ENCODE data around the gene GAL3ST1. TPM values are rescaled to one million over a fixed set of nuclear protein-coding genes. Genes with fewer than 3 reads are reported as not detected.

GAL3ST1 gene
- polyA plus RNA-seq, 1 of the 3 experiments (the other 2 are of a cell fraction) = not detected

DNA sequence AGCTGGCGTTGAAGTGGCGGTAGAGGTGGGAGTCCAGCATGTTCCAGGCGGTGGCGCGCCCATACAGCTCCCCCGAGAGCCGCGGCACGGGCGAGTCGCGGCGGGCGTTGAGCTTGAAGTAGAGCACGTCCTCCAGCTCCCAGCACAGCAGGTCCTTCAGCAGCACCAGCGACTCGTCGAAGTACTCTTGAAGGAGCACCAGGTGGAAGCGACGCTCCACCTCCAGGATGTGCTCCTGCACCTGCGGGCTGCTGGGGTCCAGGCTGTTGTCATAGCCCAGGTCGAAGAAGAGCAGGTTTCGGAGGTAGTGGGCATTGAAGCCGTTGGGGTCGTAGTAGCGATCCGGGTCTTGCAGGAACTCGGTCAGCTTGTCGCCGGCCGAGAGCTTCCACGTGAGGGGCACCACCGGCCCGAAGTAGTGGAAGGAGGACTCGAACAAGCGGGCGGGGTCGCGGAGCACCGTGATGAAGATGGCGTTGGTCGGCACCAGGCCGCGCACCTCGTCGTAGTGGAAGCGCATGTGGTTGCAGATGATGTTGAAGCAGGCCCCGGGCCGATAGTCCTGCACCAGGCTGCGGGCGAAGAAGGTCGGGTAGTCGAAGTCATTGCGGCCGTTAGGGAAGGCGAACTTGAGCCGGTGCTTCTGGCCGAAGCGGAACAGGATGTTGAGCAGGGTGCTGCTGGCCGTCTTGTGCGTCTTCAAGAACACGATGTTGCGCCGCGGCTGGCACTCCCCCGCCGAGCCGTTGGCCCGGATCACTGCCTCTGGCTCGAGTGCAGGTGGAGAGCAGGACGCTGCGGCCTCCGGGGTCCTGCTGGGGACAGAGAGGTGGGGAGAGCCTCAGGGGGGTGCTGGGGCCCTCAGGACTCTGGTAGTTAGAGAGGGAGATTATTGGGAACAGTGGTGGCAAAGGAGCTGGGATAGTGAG lies 18.9 kb downstream of the GAL3ST1 start (continued):
- TF ChIP-seq PBX3 (IDR thresholded peaks at IDR 0.05) (no peak), ELF1 (IDR thresholded peaks at IDR 0.05) (no peak), FOXJ3 (CRISPR knock-in tag; IDR thresholded peaks at IDR 0.05) (no peak), MEF2A (IDR thresholded peaks at IDR 0.05; ENCODE audit: borderline replicate concordance, low read depth) (no peak), FOXM1 (IDR thresholded peaks at IDR 0.05; ENCODE audit: low read depth) (no peak), EP300 (IDR thresholded peaks at IDR 0.05; ENCODE audit: borderline replicate concordance in 1 of 2, low read depth in 1 of 2, low read length in 1 of 2) (no peak), FOSL2 (IDR thresholded peaks at IDR 0.05; ENCODE audit: borderline replicate concordance, low read depth) (no peak)
- TF ChIP-seq, protein P1, sequence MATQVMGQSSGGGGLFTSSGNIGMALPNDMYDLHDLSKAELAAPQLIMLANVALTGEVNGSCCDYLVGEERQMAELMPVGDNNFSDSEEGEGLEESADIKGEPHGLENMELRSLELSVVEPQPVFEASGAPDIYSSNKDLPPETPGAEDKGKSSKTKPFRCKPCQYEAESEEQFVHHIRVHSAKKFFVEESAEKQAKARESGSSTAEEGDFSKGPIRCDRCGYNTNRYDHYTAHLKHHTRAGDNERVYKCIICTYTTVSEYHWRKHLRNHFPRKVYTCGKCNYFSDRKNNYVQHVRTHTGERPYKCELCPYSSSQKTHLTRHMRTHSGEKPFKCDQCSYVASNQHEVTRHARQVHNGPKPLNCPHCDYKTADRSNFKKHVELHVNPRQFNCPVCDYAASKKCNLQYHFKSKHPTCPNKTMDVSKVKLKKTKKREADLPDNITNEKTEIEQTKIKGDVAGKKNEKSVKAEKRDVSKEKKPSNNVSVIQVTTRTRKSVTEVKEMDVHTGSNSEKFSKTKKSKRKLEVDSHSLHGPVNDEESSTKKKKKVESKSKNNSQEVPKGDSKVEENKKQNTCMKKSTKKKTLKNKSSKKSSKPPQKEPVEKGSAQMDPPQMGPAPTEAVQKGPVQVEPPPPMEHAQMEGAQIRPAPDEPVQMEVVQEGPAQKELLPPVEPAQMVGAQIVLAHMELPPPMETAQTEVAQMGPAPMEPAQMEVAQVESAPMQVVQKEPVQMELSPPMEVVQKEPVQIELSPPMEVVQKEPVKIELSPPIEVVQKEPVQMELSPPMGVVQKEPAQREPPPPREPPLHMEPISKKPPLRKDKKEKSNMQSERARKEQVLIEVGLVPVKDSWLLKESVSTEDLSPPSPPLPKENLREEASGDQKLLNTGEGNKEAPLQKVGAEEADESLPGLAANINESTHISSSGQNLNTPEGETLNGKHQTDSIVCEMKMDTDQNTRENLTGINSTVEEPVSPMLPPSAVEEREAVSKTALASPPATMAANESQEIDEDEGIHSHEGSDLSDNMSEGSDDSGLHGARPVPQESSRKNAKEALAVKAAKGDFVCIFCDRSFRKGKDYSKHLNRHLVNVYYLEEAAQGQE (IDR thresholded peaks at IDR 0.05; ENCODE audit: low read depth, low read length) = no peak

GRCh38 chr22:30553971-30554370 lies 20.5 kb downstream of the GAL3ST1 start:
- Histone ChIP-seq H4K20me1 (ENCODE audit: insufficient read depth) (no peaks in the 10 kb centered on the region), H3K9ac (no peak overlapping the region), H3K79me2 (ENCODE audit: insufficient read depth) (no peaks in the 10 kb centered on the region), H3F3A (replicated peaks; ENCODE audit: insufficient read depth) (no peaks in the 10 kb centered on the region), H2AFZ (ENCODE audit: low read depth) (no peak overlapping the region), H3K4me2 (no peak overlapping the region), H3K9me2 (no peaks in the 10 kb centered on the region), H3K27me3 (ENCODE audit: insufficient read depth) (no peaks in the 10 kb centered on the region), H3K4me3 (ENCODE audit: low read depth in 2 of 2, low read length in 1 of 2) (no peak overlapping the region), H3K36me3 (replicated peaks in 1 of 2; ENCODE audit: control insufficient read depth in 1 of 2, insufficient read depth in 2 of 2, low read length in 1 of 2) (no peaks in the 10 kb centered on the region), H3K9me3 (no peaks in the 10 kb centered on the region), H3K4me1 (ENCODE audit: control insufficient read depth in 1 of 2, insufficient read depth in 2 of 2, low read depth in 1 of 2, low read length in 1 of 2) (no peaks in the 10 kb centered on the region), H3K27ac (ENCODE audit: low read depth in 2 of 2, low read length in 1 of 2) (no peak overlapping the region)
- ChIA-PET CTCF (interaction anchor here (1.3 kb wide), 1 partner anchor 11 kb away, joined by 3 read pairs; no protein-coding TSS in a partner anchor), POLR2A (no interaction called here)
- no peak for DNase-seq
- 48% methylated on average over 6 of the region's 7 CpGs for WGBS (ENCODE audit: low lambda C conversion rate)
- TF ChIP-seq NFIC (IDR thresholded peaks at IDR 0.05; ENCODE audit: borderline replicate concordance) = no peak
- TF ChIP-seq YY1 (IDR thresholded peaks at IDR 0.05; ENCODE audit: low read depth) = no peak
